Mesothelial cell of epicardium (in vitro differentiated cells): ENCODE results near the gene AHCYL1. TPM values are rescaled to one million over a fixed set of nuclear protein-coding genes. Genes with fewer than 3 reads are reported as not detected.

ENCODE experiments used
- DNase-seq, 2 experiments: peaks; one replicate each; pipeline ENCODE4 v3.0.0; 2021; ENCODE audit warnings: low spot score in 2 of 2; ENCODE audit not compliant: unreplicated experiment in 2 of 2
- H3K27ac Mint-ChIP-seq: 2 replicates; pipeline ENCODE4 v1.8.0; 2021; ENCODE audit warnings: mixed read lengths
- H3K27me3 Mint-ChIP-seq: 2 replicates; pipeline ENCODE4 v1.8.0; 2021; ENCODE audit warnings: low read depth, mixed read lengths
- H3K36me3 Mint-ChIP-seq: 2 replicates; pipeline ENCODE4 v1.8.0; 2021; ENCODE audit warnings: mixed read lengths
- H3K4me1 Mint-ChIP-seq: 2 replicates; pipeline ENCODE4 v1.8.0; 2021; ENCODE audit warnings: mixed read lengths
- H3K4me3 Mint-ChIP-seq: 2 replicates; pipeline ENCODE4 v1.8.0; 2021; ENCODE audit warnings: mild to moderate bottlenecking, moderate library complexity, mixed read lengths
- H3K9me3 Mint-ChIP-seq: 2 replicates; pipeline ENCODE4 v1.8.0; 2021; ENCODE audit warnings: mixed read lengths
- total RNA-seq: library from RNA; stranded (reverse); gene quantifications from 3 replicates; pipeline ENCODE4 v1.2.1, GENCODE V29; 2021
- TF ChIP-seq, protein P1 (sequence below): fragments of 200-600 bp; sonication (generic); IDR thresholded peaks from one replicate; pipeline ENCODE4 v1.5.0; 2021; ENCODE audit warnings: antibody characterized with exemption; ENCODE audit not compliant: unreplicated experiment

The AHCYL1 gene
- total RNA-seq, 1 donor from 2014 or later: 98.7 TPM

DNA sequence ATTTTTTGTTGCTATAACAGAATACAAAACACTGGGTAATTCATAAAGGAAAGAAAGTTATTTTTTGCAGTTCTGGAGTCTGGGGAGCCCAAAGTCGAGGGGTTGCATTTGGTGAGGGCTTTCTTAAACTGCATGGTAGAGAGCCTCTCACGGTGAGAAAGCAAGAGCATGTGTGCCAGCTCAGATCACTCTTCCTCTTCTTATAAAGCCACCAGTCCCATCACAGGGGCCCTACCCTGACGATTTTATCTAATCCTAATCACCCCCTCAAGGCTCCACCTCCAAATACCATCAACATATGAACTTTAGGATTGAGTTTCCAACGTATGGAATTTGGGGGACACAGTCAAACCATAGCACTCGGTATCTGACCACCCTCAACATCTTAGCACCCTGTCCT, 48.9 kb downstream of the AHCYL1 start:
- Mint-ChIP-seq H3K4me1 (peaks cover 33% of the 10 kb centered on the region), H3K27ac (peak overlapping the region; percentile 97), H3K9me3 (no peaks in the 10 kb centered on the region), H3K4me3 (peak overlapping the region; percentile 9), H3K27me3 (no peaks in the 10 kb centered on the region), H3K36me3 (peaks cover 4% of the 10 kb centered on the region)
- TF ChIP-seq, protein P1, sequence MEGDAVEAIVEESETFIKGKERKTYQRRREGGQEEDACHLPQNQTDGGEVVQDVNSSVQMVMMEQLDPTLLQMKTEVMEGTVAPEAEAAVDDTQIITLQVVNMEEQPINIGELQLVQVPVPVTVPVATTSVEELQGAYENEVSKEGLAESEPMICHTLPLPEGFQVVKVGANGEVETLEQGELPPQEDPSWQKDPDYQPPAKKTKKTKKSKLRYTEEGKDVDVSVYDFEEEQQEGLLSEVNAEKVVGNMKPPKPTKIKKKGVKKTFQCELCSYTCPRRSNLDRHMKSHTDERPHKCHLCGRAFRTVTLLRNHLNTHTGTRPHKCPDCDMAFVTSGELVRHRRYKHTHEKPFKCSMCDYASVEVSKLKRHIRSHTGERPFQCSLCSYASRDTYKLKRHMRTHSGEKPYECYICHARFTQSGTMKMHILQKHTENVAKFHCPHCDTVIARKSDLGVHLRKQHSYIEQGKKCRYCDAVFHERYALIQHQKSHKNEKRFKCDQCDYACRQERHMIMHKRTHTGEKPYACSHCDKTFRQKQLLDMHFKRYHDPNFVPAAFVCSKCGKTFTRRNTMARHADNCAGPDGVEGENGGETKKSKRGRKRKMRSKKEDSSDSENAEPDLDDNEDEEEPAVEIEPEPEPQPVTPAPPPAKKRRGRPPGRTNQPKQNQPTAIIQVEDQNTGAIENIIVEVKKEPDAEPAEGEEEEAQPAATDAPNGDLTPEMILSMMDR: no peak
- DNase-seq: no peak

DNA sequence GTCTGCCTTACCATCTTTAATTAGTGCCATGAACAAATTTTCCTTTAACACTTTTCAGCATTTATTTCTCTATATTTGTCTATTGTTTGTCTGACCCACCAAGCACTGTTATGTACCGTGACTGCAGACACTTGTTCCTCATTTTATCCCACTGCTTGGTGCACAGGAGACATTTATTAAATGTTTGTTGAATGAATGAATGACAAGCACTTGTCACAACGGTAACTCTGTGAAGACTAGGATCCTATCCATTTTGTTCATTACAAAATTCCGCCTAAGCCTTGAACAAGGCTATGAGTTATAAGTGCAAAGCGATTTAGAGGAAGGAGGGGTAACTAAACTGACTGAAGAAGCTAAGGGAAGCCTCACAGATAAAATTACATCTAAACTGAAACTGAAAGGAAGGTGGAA, 49.5 kb downstream of the AHCYL1 start:
- TF ChIP-seq, protein P1: no peak
- Mint-ChIP-seq H3K4me3 (peak overlapping the region; percentile 96), H3K36me3 (peaks cover 10% of the 10 kb centered on the region), H3K27ac (peak overlapping the region; percentile 97), H3K27me3 (no peaks in the 10 kb centered on the region), H3K9me3 (no peaks in the 10 kb centered on the region), H3K4me1 (peaks cover 33% of the 10 kb centered on the region)
- DNase-seq: no peak

DNA sequence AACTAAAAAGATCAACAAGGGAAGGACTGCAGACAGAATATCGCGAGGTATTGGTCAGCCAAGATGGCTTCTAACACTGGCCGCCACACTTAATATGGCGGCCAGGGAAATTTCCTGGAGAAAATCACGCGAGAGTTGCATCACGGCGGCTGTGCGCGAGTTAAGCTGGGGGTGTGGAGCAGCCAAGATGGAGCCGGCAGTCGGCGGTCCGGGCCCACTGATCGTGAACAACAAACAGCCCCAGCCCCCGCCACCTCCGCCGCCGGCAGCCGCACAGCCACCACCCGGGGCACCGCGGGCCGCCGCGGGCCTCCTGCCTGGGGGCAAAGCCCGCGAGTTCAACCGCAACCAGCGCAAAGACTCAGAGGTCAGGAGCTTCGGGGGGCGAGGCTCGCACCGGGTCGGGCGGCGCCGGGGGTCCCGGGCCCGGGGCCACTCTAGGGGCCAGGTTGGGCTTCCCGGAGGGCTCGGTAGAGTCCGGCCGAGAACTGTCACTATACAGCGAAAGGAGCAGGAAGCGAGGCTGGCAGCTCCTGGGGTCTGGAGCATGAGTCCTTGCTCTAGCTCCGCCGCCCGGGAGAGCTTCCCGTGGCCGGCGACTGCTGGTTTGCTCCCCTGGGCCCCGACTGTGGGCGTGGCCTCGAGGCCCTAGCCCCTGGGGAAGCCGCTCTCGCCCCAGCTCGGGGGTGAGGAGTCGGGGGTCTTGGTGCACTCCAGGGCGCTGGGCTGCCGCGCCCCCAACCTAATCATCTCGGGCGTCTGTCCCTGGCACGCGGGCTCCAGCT, 50.1 kb downstream of the AHCYL1 start, which contains the start of gene STRIP1:
Gene STRIP1 (plus strand): TSS at position 174 of the 785 bp plus-strand sequence. CDS start 14 bp downstream, at position 188.
- Mint-ChIP-seq H3K27me3 (no peaks in the 10 kb centered on the region), H3K36me3 (peaks cover 15% of the 10 kb centered on the region), H3K4me1 (peaks cover 31% of the 10 kb centered on the region), H3K9me3 (no peaks in the 10 kb centered on the region), H3K4me3 (peak within 1 kb of the TSS; percentile 96), H3K27ac (peak within 1 kb of the TSS; percentile 97)
- DNase-seq: peak; percentile 80 to 91
- TF ChIP-seq, protein P1: no peak

DNA sequence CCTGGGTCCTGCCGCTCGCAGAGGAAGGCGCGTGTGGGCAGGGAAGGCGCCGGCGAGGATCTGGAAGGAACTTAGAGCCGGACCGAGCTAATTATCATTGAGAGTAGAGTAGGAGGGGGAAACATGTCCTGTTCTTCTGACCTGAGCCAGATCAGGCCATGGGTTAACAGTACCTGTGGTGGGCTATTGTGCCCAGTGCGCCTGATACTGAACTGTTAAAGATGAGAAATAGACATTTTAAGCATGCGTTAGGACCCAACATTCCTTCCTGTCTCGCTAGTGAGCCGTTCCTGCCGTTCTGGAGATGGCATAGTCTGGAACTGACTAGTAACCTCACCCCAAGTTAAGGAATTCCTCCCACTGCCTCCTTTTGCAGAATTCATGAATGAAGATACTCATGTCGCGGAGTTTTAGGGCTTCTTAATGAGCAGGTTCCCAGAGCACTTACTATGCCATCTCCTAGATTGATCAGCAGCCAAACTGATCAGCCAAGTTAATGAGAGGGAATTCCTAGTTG, 50.7 kb downstream of the AHCYL1 start:
- Mint-ChIP-seq H3K9me3 (no peaks in the 10 kb centered on the region), H3K4me3 (peak overlapping the region; percentile 96), H3K4me1 (peaks cover 31% of the 10 kb centered on the region), H3K36me3 (peaks cover 19% of the 10 kb centered on the region), H3K27ac (peak overlapping the region; percentile 95), H3K27me3 (no peaks in the 10 kb centered on the region)
- no peak for DNase-seq
- TF ChIP-seq, protein P1: no peak

DNA sequence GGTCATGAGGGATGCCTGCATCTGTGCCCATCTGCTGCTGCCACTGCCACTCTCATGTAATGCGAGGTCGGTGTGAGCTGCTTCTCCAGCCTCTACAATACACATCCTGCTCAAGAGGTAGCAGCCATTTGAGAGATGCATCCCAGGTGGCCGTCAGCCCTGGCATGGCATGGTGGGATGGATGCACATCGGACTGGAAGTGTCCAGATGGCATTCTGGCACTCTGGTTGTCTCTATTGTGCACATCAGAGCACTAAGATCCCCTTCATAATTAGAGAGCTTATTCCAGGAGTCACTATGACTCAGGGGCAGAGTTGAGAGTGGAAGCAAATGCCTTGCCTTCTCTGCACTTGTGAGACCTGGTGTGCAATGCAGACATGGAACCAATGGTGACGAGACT, 53.7 kb downstream of the AHCYL1 start:
- H3K4me1 Mint-ChIP-seq: peaks cover 23% of the 10 kb centered on the region
- TF ChIP-seq, protein P1: no peak
- peaks cover 33% of the 10 kb centered on the region for H3K36me3 Mint-ChIP-seq
- no peaks in the 10 kb centered on the region for H3K27me3 Mint-ChIP-seq
- DNase-seq: no peak
- no peaks in the 10 kb centered on the region for H3K9me3 Mint-ChIP-seq
- H3K27ac Mint-ChIP-seq: no peak overlapping the region
- no peak overlapping the region for H3K4me3 Mint-ChIP-seq
